Sigmoid colon (tissue), 4 donors: ENCODE measurements around the gene TCF7.

Experiments used
- CTCF ChIP-seq, 4 experiments: fragments of 450-650 bp in 3 of 4; fragments of 200-600 bp in 1 of 4; IDR thresholded peaks; one replicate each; pipeline ENCODE4 v1.5.1; 2016 to 2019; ENCODE audit warnings: antibody characterized with exemption in 4 of 4, mild to moderate bottlenecking in 3 of 4, moderate library complexity in 2 of 4
- EP300 ChIP-seq, 4 donors: sonication (generic); formaldehyde crosslinking; IDR thresholded peaks; one replicate each; pipeline ENCODE4 v1.6.1; 2017; ENCODE audit warnings: antibody characterized with exemption in 4 of 4
- POLR2A ChIP-seq, 2 donors: fragments of 450-650 bp; IDR thresholded peaks; one replicate each; pipeline ENCODE4 v1.6.1; 2016; ENCODE audit warnings: antibody characterized with exemption in 2 of 2, mild to moderate bottlenecking in 2 of 2, moderate library complexity in 2 of 2
- POLR2AphosphoS5 ChIP-seq, 4 donors: sonication (generic); formaldehyde crosslinking; IDR thresholded peaks; one replicate each; pipeline ENCODE4 v1.6.1; 2017; ENCODE audit warnings: antibody characterized with exemption in 4 of 4

GRCh38 chr5:134142806-134143205 lies 28.3 kb downstream of the TCF7 start:
- TF ChIP-seq POLR2A (IDR thresholded peaks at IDR 0.05): no peak
- no peak for TF ChIP-seq CTCF (IDR thresholded peaks at IDR 0.05)
- no peak for TF ChIP-seq EP300 (IDR thresholded peaks at IDR 0.05)
- TF ChIP-seq POLR2AphosphoS5 (IDR thresholded peaks at IDR 0.05): no peak
